GM19023 (cell line): ENCODE data around the gene MAT1A.

Source experiments
- ATAC-seq: cut with Tn5 transposase; IDR thresholded peaks from one replicate; pipeline ENCODE4 v1.9.1; 2021; ENCODE audit warnings: mild to moderate bottlenecking, moderate library complexity; ENCODE audit not compliant: unreplicated experiment

MAT1A gene

DNA sequence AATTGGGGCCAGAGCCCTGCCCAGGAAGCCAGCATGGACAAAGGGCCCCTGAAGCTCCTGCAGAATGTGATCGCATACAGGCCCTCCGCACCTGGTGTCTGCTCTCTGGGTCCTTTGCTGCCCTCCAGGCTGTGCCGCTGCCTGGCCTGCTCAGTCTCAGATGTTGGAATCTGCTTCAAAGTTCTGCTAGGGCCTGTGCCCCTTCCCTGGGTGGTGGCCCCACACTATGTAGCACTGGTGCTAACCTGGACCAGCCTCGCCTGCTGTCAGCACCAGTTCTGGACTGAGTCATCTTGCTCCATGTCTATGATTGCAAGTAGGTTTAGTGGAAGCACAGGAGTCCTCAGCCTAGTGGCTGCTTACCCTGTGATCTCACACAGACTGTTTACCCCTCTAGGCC lies 6.3 kb downstream of the MAT1A start:
- no peak for ATAC-seq

DNA sequence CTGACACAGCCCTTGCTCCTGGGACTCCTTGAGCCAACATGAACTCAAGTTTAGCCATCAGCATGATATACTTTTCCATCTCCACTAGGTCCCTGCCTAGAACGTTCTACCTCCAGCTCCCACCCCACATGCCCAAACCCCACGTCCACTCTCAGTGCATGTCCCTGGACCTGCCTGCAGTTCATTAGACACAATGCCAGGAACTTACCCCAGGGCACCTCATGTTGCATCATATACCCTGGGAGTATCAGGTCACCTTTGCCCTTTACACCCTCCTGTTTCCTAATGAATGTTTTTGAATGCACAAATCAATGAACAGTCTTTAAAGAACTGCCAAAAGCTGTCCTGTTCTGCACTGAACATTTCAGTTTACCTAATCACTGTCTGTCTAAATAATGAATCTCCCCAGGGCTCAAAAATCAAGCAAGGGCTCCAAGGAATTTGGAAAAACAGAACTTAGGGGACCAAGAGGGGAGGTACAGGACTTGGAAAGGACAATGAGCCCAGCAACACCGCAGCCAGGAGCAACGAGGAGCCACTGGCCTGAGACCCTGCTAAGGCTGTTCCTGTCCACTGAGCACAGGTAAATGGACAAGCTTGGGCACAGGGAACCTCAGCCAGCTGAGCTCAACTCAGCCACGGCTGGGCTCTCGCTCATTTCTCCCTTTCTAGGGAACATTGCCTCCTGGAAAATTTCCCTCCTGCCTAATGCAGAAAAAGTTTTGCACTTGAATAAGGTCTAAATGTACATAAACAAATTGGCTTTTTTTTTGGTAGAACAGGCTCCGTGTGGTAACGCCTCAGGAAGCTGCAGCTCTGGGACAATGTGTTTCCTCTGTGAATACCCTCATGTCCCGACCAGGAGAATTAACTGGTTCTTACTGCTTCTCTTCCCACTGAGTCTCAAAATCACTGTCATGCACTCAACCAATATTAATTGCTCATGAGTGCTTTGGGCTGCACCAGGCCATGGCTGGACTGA lies 7.4 kb downstream of the MAT1A start:
- no peak for ATAC-seq

DNA sequence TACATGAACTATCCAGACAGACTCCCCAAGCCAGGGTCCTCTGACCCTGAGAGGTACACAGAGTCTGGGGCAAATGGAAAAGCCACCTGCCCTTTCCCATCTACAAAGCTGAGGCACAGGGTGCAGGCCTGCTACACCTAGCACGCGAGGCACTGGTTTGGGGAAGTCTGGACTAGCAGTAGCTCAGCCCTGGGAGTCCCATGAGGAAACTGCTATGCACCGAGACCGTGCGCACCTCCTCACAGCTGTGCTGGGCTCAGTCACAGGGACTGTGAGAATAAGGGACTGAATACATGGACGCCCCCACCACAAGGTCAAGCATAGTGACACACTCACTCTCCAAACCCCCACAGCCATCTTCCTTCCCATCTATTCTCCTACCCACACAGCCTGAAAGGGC lies 8.2 kb downstream of the MAT1A start:
- peak; percentile 64 for ATAC-seq

DNA sequence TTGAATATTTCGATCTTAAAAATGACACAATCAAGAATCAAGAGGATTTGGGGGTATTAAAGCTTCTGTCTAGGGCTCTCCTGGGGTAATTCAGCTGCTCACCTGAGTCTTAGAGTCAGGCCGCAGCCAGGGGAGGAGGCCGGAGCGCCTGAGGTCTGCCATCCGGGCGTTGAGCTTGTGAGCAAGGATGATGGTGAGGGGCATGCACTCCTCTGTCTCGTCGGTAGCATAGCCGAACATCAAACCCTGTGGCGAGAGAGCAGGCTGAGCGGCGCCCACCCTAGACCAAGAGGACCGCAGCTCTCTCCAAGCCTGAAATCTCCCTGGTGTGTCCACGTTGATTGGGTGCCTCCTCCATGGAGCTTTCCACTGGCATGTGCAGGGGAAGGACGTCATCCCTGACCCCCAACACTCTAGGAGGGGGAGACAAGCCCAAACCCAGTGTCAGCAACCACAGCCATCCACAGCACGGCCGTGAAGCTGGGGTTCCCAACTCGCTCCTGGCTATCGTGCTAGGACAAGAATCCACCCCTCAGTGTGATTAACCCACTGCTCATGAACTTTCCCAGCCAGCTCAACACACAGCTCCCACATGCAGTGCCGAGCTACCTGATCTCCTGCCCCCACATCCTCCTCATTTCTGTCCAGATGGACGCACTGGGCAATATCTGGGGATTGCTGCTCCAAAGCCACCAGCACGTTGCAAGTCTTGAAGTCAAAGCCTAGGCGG lies 9.2 kb downstream of the MAT1A start:
- no peak for ATAC-seq

DNA sequence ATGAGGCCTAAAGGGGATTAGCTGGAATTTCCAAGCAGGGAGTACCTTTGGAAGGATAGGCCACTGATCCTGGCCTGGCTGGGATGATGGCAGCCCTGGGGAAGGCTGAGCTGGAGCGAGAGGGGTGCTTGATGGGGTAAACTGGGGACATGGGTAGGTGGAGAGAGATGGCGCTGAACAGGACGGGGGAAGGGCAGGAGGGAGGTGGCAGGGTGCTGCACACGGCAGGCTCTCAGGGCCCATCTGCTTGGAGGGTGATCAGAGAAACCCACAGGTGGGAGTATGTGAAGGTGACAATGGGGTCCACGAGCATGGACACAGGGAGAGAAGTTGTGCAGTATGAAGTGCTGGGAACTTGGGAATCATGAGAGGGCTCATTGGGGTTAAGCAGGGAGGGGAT lies 10.3 kb downstream of the MAT1A start:
- ATAC-seq, result no peak

DNA sequence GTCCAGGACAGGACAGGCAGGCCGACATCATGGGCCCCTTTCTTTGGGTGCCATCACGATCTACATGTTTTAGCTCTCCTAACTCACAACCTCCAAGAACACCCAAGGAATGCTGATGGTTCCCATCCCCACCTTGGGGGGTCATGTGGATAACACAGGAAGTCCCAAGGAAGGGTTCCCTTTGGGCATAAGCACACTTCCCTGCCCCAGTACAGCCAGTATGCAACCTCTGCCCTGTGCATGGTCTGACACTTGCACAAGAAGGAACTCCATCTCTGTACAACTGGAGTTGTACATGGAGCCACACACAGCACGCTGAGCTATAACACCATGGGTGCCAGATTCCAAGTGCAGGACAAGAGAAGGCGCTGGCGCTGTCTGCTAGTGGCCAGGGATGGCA lies 11.0 kb downstream of the MAT1A start:
- no peak for ATAC-seq

DNA sequence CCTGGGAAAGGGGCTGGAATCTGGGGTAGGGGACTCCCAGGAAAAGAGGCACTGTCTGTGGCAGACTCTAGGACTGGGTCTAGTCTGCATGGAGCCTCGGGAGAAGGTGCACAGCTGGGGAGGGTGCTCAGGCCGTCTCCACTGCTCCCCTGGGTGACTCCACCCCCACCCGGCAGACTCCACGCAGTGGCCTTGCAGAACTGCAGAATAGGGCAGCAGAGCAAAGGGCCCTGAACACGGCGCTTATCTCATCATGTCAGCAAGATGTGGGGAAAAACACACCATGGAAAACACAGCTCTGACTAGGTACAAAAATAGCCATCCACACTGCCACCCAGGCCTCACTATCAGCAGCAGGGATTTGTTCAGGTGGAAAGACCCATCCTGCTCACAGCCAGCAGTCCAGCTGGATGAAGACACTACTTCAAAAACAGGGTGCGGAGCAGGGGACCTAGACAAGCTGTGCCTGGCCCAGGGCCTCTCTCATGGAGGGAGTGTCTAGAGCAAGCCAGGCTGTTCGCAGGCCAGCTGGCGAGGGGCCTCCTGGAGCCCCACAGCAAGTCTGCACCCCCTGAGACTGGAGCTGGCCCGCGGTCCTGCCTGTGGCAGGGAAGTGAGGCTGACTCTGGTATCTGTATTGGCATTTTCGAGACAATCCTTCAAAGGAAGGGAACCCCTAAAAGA lies 11.7 kb downstream of the MAT1A start:
- ATAC-seq, result no peak

DNA sequence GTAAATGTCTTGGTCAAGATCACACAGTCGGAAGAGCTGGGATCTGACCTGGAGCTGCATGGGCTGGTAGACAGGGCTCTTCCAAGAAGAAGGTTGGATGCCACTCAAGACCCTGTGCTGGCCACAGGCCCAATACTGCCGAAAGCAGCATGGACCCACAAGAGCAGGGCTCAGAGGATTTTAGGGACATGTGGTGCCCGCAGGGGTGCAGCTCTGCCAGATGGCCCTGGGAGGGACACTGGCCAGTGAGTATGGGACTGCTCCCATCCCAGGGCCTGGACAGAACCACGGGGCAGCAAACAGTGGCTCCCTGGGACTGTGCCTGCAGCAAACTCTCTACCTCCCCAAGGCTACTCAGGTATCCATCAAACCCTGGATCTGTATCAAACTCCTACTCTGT lies 12.4 kb downstream of the MAT1A start:
- no peak for ATAC-seq

DNA sequence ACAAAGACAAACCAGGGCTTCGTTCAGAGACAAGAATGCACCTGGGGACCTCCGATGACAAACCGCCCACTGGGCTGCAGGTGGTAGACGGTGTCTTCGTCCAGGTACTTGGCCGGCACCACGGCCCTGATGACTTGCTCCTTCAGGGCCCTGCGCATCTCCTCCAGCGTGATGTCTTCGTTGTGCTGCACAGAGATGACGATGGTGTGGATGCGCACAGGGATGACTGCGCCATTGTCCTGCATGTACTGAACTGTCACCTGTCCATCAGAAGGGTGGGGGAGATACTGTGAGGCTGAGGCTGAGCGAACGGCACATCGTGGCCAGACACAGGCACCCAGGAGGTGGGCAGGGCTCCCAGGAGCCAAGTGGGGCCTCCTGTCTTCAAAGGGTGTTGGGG lies 13.1 kb downstream of the MAT1A start:
- no peak for ATAC-seq

DNA sequence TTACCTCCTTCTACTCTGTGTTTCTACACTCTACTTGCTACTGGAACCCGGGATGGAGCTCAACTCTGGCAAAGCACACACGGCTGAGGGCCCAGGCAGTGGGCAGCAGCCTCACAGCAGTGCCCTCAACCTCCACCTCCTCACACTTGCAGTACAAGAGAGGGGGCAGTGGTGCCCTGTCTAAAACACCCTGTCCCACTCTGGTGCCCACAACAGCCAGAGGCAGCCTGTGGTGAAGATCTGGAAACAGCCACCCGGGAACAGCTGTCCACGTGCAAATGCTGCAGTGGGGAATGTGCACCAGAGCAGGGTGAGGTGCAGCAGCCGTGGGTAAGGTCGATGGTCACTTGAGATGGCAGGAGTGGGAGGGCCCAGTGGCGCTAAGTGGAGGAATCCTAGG lies 13.7 kb downstream of the MAT1A start:
- ATAC-seq, result no peak

DNA sequence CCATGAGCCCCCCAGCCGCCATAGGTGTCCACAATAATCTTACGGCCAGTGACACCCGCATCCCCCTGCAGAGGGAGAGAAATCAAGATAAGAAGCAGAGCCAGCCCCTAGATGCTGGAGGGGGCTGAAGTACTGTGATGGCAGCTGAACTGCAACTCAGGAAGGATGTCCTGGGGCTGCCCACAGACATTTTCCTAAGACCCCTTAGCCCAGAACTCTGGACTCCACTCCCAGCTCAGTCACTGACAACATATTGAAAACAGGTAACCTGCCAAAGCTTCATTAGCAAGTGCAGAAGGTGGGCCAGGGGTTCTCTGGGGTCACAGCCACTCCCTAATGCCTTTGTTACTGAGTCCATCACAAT lies 14.3 kb downstream of the MAT1A start:
- ATAC-seq, result no peak

DNA sequence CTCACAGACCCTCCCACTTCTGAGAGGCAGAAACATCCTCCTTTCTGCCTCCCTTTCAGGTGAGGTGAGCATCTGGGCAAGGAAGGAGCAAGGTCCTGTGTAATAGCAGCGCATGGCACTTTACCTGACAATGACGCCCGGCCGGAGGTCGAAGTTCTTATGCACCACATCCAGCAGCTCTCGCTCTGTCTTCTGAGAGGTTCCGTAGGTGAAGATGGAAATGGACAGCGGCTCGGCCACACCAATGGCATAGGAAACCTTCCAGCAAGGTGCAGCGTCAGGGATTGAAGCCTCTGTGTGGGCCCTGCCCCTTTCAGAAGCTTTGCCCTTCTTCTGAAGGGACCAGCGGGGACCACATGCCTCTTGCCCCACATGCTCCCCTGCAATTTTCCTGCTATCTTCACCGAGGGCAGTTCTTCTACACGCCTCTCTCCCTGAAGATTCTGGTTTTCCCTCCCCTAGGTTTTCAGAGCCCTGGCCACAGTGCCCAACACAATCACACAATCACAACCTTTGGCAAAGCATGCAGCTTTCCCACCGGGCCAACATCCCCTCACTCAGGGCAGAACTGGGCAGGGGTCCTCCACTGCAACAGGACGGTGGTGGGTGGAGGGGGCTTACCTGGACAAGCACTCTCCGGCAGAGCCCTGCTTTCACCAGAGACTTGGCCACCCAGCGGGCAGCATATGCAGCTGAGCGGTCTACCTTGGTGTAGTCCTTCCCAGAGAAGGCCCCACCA lies 14.9 kb downstream of the MAT1A start:
- no peak for ATAC-seq

DNA sequence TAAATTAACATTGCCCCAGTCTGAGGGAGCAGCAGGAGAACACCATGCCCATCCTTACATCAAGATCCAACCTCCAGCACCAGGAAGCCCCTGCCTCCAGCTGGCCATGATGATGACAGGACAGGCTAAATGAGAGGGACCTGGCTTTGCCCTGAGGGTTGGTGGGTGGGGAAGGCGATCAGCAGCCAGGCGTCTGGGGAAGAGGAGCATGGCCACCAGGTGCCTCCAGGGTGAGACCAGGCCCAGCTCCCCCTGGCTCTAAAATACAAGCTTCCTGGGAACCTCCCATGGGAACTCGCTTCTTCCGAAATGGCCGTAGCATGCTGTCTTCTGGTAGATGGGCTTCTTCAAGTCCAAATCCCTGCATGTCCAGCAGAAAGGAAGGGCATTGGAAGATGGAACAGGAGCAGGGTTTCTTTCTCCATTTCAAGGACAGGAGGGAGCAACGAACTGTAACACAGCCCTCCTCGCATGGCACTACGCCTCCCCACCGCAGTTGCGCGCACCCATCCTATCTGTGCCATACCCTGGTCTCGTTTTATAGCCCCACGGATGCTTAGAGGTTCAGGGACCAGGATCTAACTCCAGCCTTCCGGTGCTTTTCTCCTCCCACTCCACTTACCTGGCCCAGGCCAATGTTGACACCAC lies 15.8 kb downstream of the MAT1A start:
- ATAC-seq, result no peak

DNA sequence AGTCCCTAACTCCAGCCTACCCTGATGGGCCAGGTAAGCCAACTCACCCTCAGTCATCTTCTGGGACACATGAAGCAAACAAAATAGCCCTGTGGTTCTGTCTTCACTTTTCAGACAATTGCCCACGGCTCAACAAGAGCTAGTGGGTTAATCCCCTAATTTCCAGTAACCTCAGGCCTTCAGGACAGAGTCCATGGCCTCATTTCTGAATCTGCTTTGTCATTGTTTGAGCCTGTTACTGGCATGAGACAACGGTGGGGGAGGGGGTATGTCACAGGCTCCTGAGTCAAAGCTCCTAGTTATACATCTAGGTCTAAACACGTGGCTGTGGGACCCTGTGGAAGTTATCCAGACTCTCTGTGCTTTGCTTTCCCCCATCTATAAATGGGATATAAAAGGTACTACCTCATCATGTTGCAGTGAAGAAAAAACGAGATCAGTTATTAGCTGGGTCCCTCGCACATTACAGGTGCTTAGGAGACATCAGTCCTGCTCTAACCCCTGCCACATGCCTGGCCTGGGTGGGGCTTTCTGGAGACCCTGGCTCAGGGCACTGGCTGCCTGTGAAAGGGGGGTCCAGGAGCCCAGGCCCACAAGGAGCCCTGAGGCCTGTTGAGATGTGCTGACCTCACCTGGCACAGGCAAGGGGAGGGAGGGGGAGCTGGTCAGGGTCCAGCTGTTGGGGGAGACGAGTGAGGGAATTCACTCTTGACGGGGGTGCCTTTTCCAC lies 16.5 kb downstream of the MAT1A start:
- no peak for ATAC-seq

DNA sequence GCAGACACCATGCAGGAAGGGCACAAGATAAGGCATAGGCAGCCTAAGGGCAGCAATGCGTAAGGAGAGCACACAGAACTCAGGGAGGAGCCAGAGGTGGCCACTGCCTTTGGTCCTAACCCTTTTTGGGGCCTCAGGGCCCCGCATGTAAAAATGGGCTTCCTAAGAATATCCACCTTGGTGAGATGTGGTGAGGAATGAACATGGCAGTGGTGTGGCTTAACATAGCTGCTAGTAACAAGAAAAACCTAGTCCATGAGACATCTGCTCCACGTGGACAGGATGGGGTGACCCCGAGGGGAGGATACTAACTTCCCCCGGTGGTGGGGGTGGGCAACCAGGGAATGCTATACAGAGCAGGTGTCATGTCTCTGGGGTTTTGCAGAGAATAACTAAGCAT lies 18.0 kb downstream of the MAT1A start:
- ATAC-seq, result no peak

DNA sequence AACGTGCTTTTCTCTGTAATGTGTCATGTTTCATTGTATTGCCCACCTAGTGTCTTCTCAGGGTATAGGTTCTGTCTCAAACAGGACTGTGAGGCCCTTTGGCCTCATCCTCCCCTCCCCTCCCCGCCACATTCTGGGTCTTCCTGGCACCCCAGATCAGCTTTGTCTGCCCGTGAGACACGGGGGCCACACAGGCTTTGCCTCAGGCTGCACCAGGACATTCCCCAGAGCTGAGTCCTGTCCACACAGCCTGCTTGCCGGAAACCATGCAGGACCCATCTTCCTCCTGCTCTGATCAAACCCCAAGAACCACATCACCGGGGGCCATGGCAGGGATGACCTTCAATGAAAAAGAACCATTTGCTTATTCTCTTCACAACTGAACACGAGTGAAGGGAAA lies 18.6 kb downstream of the MAT1A start:
- no peak for ATAC-seq

DNA sequence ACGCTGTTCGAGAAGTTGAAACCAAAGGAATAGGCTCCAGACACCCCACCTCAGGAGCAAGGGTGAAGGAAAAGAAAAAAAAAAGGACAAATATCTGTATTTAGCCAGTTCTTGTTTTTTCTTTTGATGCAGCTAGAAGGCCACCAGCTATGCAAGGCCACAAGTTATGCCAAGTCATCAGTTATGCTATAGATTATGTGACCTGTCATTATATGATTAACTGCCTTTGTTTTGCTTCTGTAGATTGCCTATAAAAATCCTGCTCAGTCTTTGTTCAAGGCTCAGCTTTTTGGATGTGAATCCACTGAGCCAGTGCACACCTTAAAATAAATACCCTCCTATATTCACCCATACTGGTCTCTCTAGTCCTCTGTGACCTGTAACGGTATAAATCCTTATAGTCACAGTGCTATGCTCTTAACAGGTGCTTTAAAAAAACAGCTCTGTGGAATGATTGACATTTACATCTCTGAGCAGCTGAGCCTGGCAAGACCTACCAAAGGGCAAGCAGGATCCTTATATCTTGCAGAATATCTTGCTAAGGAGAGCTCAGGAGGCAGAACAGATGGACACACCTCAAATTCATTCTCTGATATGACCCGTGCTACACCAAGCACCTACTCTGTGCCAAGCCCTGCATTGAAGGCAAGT lies 20.4 kb downstream of the MAT1A start:
- no peak for ATAC-seq

DNA sequence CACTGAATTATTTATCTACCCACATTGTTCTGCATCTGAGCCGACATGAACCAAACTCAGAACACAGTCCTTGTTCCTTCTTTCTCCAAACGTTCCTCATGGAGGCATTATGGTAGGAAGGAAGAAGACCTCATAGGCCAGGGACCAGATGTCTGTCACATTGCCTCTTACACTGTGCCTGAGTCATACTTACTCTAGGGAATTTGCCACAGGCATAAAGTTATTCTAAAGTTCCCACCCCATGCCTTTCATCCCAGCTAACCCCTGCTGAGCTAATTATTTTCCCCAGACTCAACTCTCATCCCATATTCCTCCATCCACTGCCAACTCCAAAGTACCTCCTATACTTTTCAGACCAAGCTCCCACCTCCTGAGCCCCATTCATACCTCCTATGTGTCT lies 21.2 kb downstream of the MAT1A start:
- no peak for ATAC-seq

DNA sequence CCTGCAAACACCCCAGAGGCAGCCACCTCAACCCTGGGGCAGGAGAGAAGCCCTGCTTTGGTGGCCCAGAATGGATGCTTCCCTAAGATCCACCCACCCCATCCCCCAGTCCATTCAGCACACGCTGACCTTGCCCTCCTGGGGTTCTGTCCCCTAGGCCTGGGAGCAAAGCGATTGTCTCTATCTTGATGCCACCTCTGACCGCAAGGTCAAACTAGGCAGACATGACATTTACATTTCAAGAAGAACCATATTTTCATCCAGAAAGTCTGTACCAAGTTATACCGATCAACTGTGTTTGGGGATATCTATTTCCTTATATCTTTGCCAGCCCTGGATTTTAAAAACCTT lies 23.0 kb downstream of the MAT1A start:
- no peak for ATAC-seq
